Neural cell (in vitro differentiated cells): ENCODE measurements around the gene CNOT10. TPM values are rescaled to one million over a fixed set of nuclear protein-coding genes. Genes with fewer than 3 reads are reported as not detected.

Experiments used
- H2AFZ ChIP-seq: fragments of 200-600, 300-800 bp; sonication (generic), shearing (Covaris generic); 2 replicates; pipeline ENCODE4 v1.6.0; 2014; ENCODE audit warnings: low read depth, mild to moderate bottlenecking, antibody characterized with exemption, low read length, moderate library complexity
- H3F3A ChIP-seq: fragments of 200-600 bp; shearing (Covaris generic); 2 replicates; pipeline ENCODE4 v1.6.1; 2016; ENCODE audit warnings: mild to moderate bottlenecking, moderate library complexity, mixed read lengths, antibody characterized with exemption, low read length; ENCODE audit not compliant: insufficient read depth, poor library complexity, severe bottlenecking
- H3K27ac ChIP-seq: fragments of 200-600, 300-800 bp; sonication (generic), shearing (Covaris generic); 2 replicates; pipeline ENCODE4 v1.5.1; 2014; ENCODE audit warnings: mild to moderate bottlenecking, low read length, moderate library complexity
- H3K27me3 ChIP-seq: fragments of 300-800, 200-600 bp; sonication (generic), shearing (Covaris generic); 2 replicates; pipeline ENCODE4 v1.6.0; 2014; ENCODE audit warnings: mild to moderate bottlenecking, low read depth, low read length, moderate library complexity; ENCODE audit not compliant: insufficient read depth
- H3K36me3 ChIP-seq: fragments of 300-800, 200-600 bp; sonication (generic), shearing (Covaris generic); 2 replicates; pipeline ENCODE4 v1.5.1; 2014; ENCODE audit warnings: mild to moderate bottlenecking, antibody characterized with exemption, low read length, moderate library complexity; ENCODE audit not compliant: insufficient read depth
- H3K4me2 ChIP-seq: fragments of 300-800, 200-600 bp; sonication (generic), shearing (Covaris generic); 2 replicates; pipeline ENCODE4 v1.6.0; 2014; ENCODE audit warnings: mild to moderate bottlenecking, low read length
- H3K4me3 ChIP-seq: fragments of 300-800, 200-600 bp; sonication (generic), shearing (Covaris generic); 2 replicates; pipeline ENCODE4 v1.5.1; 2014; ENCODE audit warnings: mild to moderate bottlenecking, low read length, moderate library complexity
- H3K79me2 ChIP-seq: fragments of 200-600 bp; shearing (Covaris generic); replicated peaks from 2 replicates; pipeline ENCODE4 v1.6.0; 2014; ENCODE audit warnings: mild to moderate bottlenecking, low read length, moderate library complexity; ENCODE audit not compliant: insufficient read depth
- H3K9ac ChIP-seq: fragments of 300-800, 200-600 bp; sonication (generic), shearing (Covaris generic); 2 replicates; pipeline ENCODE4 v1.6.1; 2016; ENCODE audit warnings: mild to moderate bottlenecking, low read length, mixed read lengths
- H3K9me2 ChIP-seq: fragments of 200-600 bp; shearing (Covaris generic); 2 replicates; pipeline ENCODE4 v1.6.1; 2016; ENCODE audit warnings: mild to moderate bottlenecking, low read length, mixed read lengths; ENCODE audit not compliant: insufficient read depth
- H3K9me3 ChIP-seq: fragments of 200-600, 300-800 bp; sonication (generic), shearing (Covaris generic); 2 replicates; pipeline ENCODE4 v1.6.1; 2016; ENCODE audit warnings: mild to moderate bottlenecking, mixed run types, low read length, moderate library complexity, mixed read lengths
- H4K20me1 ChIP-seq: fragments of 200-600 bp; shearing (Covaris generic); 2 replicates; pipeline ENCODE4 v1.6.1; 2016; ENCODE audit warnings: mild to moderate bottlenecking, mixed run types; ENCODE audit not compliant: insufficient read depth
- EP300 ChIP-seq: fragments of 450-650 bp; conservative IDR thresholded peaks from 2 replicates; pipeline ENCODE4 v1.6.1; 2014; ENCODE audit warnings: antibody characterized with exemption, mild to moderate bottlenecking, moderate library complexity; ENCODE audit not compliant: poor library complexity, severe bottlenecking
- EZH2 ChIP-seq: fragments of 200-600, 300-800 bp; shearing (Covaris generic), sonication (generic); IDR thresholded peaks from 2 replicates; pipeline ENCODE4 v1.6.1; 2014; ENCODE audit warnings: antibody characterized with exemption, low read length, borderline replicate concordance, mild to moderate bottlenecking; ENCODE audit not compliant: insufficient read depth, poor library complexity, severe bottlenecking
- MXI1 ChIP-seq: fragments of 450-650 bp; conservative IDR thresholded peaks from 2 replicates; pipeline ENCODE4 v1.6.1; 2014; ENCODE audit warnings: antibody characterized with exemption, mild to moderate bottlenecking; ENCODE audit not compliant: poor library complexity, severe bottlenecking
- POLR2AphosphoS5 ChIP-seq: IDR thresholded peaks from 2 replicates; pipeline ENCODE4 v1.6.1; 2012
- RAD21 ChIP-seq: fragments of 450-650 bp; conservative IDR thresholded peaks from 2 replicates; pipeline ENCODE4 v1.6.1; 2014; ENCODE audit warnings: antibody characterized with exemption, mild to moderate bottlenecking, moderate library complexity
- SMC3 ChIP-seq: fragments of 450-650 bp; conservative IDR thresholded peaks from 2 replicates; pipeline ENCODE4 v1.6.1; 2014; ENCODE audit warnings: antibody characterized with exemption, mild to moderate bottlenecking, moderate library complexity; ENCODE audit not compliant: poor library complexity
- TAF1 ChIP-seq: IDR thresholded peaks from 2 replicates; pipeline ENCODE4 v1.6.1; 2012; ENCODE audit warnings: low read depth
- polyA plus RNA-seq: library from polyadenylated mRNA; depleted of rRNA; stranded (reverse); fragments of >200 nt; gene quantifications from 2 replicates; pipeline ENCODE4 v1.2.3, GENCODE V29; 2014
- TF ChIP-seq, protein P1 (sequence below): IDR thresholded peaks from 2 replicates; pipeline ENCODE4 v1.6.1; 2012; ENCODE audit warnings: borderline replicate concordance
- TF ChIP-seq, protein P2 (sequence below): fragments of 450-650 bp; IDR thresholded peaks from 2 replicates; pipeline ENCODE4 v1.5.1; 2014; ENCODE audit warnings: antibody characterized with exemption, mild to moderate bottlenecking, moderate library complexity; ENCODE audit not compliant: poor library complexity, severe bottlenecking

Gene CNOT10
- polyA plus RNA-seq, 1 donor from 2014 or later: 53.8 TPM

DNA sequence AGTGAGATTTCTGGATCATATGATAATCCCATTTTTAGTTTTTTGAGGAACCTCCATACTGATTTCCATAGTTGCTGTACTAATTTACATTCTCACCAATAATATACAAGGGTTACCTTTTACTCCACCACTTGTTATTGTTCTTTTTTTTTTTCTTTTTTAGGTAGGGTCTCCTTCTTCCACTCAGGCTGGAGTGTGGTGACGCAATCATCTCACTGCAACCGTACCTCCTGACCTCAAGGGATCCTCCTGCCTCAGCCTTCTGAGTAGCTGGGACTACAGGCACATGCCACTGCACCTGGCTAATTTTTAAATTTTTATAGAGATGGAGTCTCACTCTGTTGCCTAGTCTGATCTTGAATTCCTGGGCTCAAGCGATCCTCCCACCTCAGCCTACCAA, 24.4 kb upstream of the CNOT10 start:
- Histone ChIP-seq H3K36me3 (no peaks in the 10 kb centered on the region), H3K9me3 (no peaks in the 10 kb centered on the region), H3K9ac (no peak overlapping the region), H4K20me1 (no peaks in the 10 kb centered on the region), H3K27ac (no peak overlapping the region), H3K27me3 (no peaks in the 10 kb centered on the region), H2AFZ (no peak overlapping the region), H3K9me2 (no peaks in the 10 kb centered on the region), H3K79me2 (no peaks in the 10 kb centered on the region), H3K4me2 (no peak overlapping the region), H3K4me3 (no peak overlapping the region), H3F3A (no peaks in the 10 kb centered on the region)
- TF ChIP-seq, protein P1, sequence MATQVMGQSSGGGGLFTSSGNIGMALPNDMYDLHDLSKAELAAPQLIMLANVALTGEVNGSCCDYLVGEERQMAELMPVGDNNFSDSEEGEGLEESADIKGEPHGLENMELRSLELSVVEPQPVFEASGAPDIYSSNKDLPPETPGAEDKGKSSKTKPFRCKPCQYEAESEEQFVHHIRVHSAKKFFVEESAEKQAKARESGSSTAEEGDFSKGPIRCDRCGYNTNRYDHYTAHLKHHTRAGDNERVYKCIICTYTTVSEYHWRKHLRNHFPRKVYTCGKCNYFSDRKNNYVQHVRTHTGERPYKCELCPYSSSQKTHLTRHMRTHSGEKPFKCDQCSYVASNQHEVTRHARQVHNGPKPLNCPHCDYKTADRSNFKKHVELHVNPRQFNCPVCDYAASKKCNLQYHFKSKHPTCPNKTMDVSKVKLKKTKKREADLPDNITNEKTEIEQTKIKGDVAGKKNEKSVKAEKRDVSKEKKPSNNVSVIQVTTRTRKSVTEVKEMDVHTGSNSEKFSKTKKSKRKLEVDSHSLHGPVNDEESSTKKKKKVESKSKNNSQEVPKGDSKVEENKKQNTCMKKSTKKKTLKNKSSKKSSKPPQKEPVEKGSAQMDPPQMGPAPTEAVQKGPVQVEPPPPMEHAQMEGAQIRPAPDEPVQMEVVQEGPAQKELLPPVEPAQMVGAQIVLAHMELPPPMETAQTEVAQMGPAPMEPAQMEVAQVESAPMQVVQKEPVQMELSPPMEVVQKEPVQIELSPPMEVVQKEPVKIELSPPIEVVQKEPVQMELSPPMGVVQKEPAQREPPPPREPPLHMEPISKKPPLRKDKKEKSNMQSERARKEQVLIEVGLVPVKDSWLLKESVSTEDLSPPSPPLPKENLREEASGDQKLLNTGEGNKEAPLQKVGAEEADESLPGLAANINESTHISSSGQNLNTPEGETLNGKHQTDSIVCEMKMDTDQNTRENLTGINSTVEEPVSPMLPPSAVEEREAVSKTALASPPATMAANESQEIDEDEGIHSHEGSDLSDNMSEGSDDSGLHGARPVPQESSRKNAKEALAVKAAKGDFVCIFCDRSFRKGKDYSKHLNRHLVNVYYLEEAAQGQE: no peak
- TF ChIP-seq EZH2: no peak
- no peak for TF ChIP-seq POLR2AphosphoS5
- TF ChIP-seq EP300: no peak
- TF ChIP-seq MXI1: no peak
- TF ChIP-seq TAF1: no peak
- TF ChIP-seq, protein P2, sequence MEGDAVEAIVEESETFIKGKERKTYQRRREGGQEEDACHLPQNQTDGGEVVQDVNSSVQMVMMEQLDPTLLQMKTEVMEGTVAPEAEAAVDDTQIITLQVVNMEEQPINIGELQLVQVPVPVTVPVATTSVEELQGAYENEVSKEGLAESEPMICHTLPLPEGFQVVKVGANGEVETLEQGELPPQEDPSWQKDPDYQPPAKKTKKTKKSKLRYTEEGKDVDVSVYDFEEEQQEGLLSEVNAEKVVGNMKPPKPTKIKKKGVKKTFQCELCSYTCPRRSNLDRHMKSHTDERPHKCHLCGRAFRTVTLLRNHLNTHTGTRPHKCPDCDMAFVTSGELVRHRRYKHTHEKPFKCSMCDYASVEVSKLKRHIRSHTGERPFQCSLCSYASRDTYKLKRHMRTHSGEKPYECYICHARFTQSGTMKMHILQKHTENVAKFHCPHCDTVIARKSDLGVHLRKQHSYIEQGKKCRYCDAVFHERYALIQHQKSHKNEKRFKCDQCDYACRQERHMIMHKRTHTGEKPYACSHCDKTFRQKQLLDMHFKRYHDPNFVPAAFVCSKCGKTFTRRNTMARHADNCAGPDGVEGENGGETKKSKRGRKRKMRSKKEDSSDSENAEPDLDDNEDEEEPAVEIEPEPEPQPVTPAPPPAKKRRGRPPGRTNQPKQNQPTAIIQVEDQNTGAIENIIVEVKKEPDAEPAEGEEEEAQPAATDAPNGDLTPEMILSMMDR: no peak
- no peak for TF ChIP-seq SMC3
- no peak for TF ChIP-seq RAD21

DNA sequence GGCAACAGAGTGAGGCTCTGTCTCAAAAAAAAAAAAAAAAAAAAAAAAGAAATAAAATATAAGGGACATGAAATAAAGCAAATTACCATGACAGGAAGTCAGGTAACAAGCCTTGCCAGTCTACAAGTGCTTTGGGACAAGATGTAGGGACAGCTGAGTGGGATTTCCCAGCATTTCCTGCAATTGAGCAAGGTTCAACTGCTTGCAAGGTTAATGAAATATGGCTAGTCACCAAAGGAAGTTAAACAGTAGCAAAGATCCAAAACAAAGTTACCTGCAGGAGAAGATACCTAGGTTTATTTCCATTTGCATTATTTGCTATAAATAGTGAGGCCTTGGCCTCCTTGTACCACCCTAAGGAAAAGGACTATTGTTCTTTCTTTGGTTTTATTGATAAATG, 22.3 kb upstream of the CNOT10 start:
- Histone ChIP-seq H3K79me2 (no peaks in the 10 kb centered on the region), H3F3A (no peaks in the 10 kb centered on the region), H3K9ac (no peak overlapping the region), H3K9me2 (no peaks in the 10 kb centered on the region), H3K9me3 (no peaks in the 10 kb centered on the region), H2AFZ (no peak overlapping the region), H3K36me3 (no peaks in the 10 kb centered on the region), H3K4me2 (no peak overlapping the region), H3K4me3 (no peak overlapping the region), H3K27me3 (no peaks in the 10 kb centered on the region), H3K27ac (no peak overlapping the region), H4K20me1 (no peaks in the 10 kb centered on the region)
- TF ChIP-seq, protein P1: no peak
- TF ChIP-seq EZH2 (no peak), EP300 (no peak), MXI1 (no peak), RAD21 (no peak), POLR2AphosphoS5 (no peak), TAF1 (no peak), SMC3 (no peak)
- TF ChIP-seq, protein P2: no peak
